IMR-90 (cell line): ENCODE data around the gene SEMA4A. TPM values are rescaled to one million over a fixed set of nuclear protein-coding genes. Genes with fewer than 3 reads are reported as not detected.

Experiments used
- ATAC-seq: fragments of 200-7000 bp; cut with Tn5 transposase; 2 replicates; pipeline ENCODE4 v1.9.1; 2020; ENCODE audit warnings: low read depth, mild to moderate bottlenecking, moderate library complexity
- BruUV-seq: library from RNA; stranded (reverse); fragments of 400-500 nt; replicated peaks from 2 replicates; lab custom pipeline; 2021; lab: Mats Ljungman, UMichigan
- CTCF ChIA-PET: fragments of 300-600 bp; formaldehyde crosslinking; extraction: SDS; loops from one replicate; lab custom pipeline; 2021; ENCODE audit warnings: antibody characterized with exemption; lab: Yijun Ruan, JAX
- POLR2A ChIA-PET: fragments of 300-600 bp; sonication (Branson Sonifier 250); formaldehyde crosslinking; loops from one replicate; lab custom pipeline; 2022; ENCODE audit warnings: antibody characterized with exemption; ENCODE audit not compliant: unreplicated experiment; lab: Charles Lee
- DNase-seq: peaks from one replicate; pipeline ENCODE4 v3.0.0; 2013
- H2AFZ ChIP-seq: replicated peaks from 2 replicates; pipeline ENCODE3; 2013; ENCODE audit warnings: low read length, mild to moderate bottlenecking; ENCODE audit not compliant: poor library complexity
- H2AK5ac ChIP-seq: 2 replicates; pipeline ENCODE4 v1.6.1; 2013; ENCODE audit warnings: low read depth, low read length, inconsistent platforms
- H2AK9ac ChIP-seq: replicated peaks from 2 replicates; pipeline ENCODE3; 2013; ENCODE audit warnings: mild to moderate bottlenecking, low read depth, low read length, moderate library complexity; ENCODE audit not compliant: poor library complexity
- H2BK120ac ChIP-seq: 2 replicates; pipeline ENCODE4 v1.6.1; 2013; ENCODE audit warnings: low read depth, low read length, inconsistent platforms
- H2BK15ac ChIP-seq: 3 replicates; pipeline ENCODE4 v1.6.1; 2013; ENCODE audit warnings: low read depth, low read length, inconsistent platforms
- H2BK20ac ChIP-seq: 2 replicates; pipeline ENCODE4 v1.6.1; 2013; ENCODE audit warnings: low read depth, mild to moderate bottlenecking, inconsistent platforms, low read length, moderate library complexity
- H2BK5ac ChIP-seq: 2 replicates; pipeline ENCODE4 v1.6.1; 2013; ENCODE audit warnings: mild to moderate bottlenecking, low read depth, low read length, inconsistent platforms; ENCODE audit not compliant: poor library complexity, severe bottlenecking
- H3K14ac ChIP-seq: replicated peaks from 2 replicates; pipeline ENCODE4 v1.6.1; 2013; ENCODE audit warnings: low read depth, low read length, inconsistent platforms
- H3K18ac ChIP-seq: 2 replicates; pipeline ENCODE4 v1.6.1; 2013; ENCODE audit warnings: low read depth, low read length, control low read depth
- H3K23ac ChIP-seq: 2 replicates; pipeline ENCODE4 v1.6.1; 2013; ENCODE audit warnings: low read depth, low read length, inconsistent platforms
- H3K27ac ChIP-seq: 2 replicates; pipeline ENCODE4 v1.5.1; 2013; ENCODE audit warnings: mild to moderate bottlenecking, control low read depth, low read length; ENCODE audit not compliant: insufficient read depth
- H3K27me3 ChIP-seq: 2 replicates; pipeline ENCODE4 v1.6.1; 2013; ENCODE audit warnings: low read length; ENCODE audit not compliant: control insufficient read depth, insufficient read depth
- H3K36me3 ChIP-seq: 2 replicates; pipeline ENCODE4 v1.6.1; 2013; ENCODE audit warnings: low read length, mixed read lengths; ENCODE audit not compliant: control insufficient read depth, insufficient read depth
- H3K4ac ChIP-seq: 2 replicates; pipeline ENCODE4 v1.6.1; 2013; ENCODE audit warnings: low read depth, low read length, inconsistent platforms
- H3K4me1 ChIP-seq: 2 replicates; pipeline ENCODE4 v1.6.1; 2013; ENCODE audit warnings: low read length, mixed read lengths; ENCODE audit not compliant: control insufficient read depth, insufficient read depth
- H3K4me2 ChIP-seq: 2 replicates; pipeline ENCODE4 v1.6.1; 2013; ENCODE audit warnings: low read depth, mild to moderate bottlenecking, control low read depth, low read length, moderate library complexity
- H3K4me3 ChIP-seq: 2 replicates; pipeline ENCODE4 v1.5.1; 2013; ENCODE audit warnings: low read depth, mild to moderate bottlenecking, control low read depth, low read length, moderate library complexity; ENCODE audit not compliant: insufficient read depth
- H3K56ac ChIP-seq: 2 replicates; pipeline ENCODE4 v1.6.1; 2013; ENCODE audit warnings: low read length, inconsistent platforms; ENCODE audit not compliant: insufficient read depth; ENCODE audit errors: extremely low read depth
- H3K79me1 ChIP-seq, 2 experiments: 2 replicates each; pipeline ENCODE4 v1.6.1; 2013; ENCODE audit warnings: low read length in 2 of 2, inconsistent platforms in 1 of 2, low read depth in 1 of 2
- H3K9ac ChIP-seq: 2 replicates; pipeline ENCODE4 v1.6.1; 2013; ENCODE audit warnings: low read depth, low read length, control low read depth
- H3K9me1 ChIP-seq: 2 replicates; pipeline ENCODE4 v1.6.1; 2013; ENCODE audit warnings: low read length, inconsistent platforms; ENCODE audit not compliant: insufficient read depth
- H3K9me3 ChIP-seq: 2 replicates; pipeline ENCODE4 v1.6.1; 2013; ENCODE audit warnings: low read length; ENCODE audit not compliant: control insufficient read depth, insufficient read depth
- H4K20me1 ChIP-seq: 2 replicates; pipeline ENCODE4 v1.6.1; 2013; ENCODE audit warnings: low read length, inconsistent platforms; ENCODE audit not compliant: insufficient read depth
- H4K5ac ChIP-seq: 2 replicates; pipeline ENCODE4 v1.6.1; 2013; ENCODE audit warnings: mild to moderate bottlenecking, low read depth, low read length, control low read depth
- H4K8ac ChIP-seq, 2 experiments: 2 replicates each; pipeline ENCODE4 v1.6.1; 2013; ENCODE audit warnings: low read depth in 2 of 2, low read length in 2 of 2, control low read depth in 1 of 2, inconsistent platforms in 1 of 2
- H4K91ac ChIP-seq: 2 replicates; pipeline ENCODE4 v1.6.1; 2013; ENCODE audit warnings: low read depth, low read length, inconsistent platforms; ENCODE audit not compliant: insufficient read depth
- BHLHE40 ChIP-seq: fragments of 150-350 bp; IDR thresholded peaks from 2 replicates; pipeline ENCODE4 v1.6.1; 2016; ENCODE audit warnings: mild to moderate bottlenecking, low read depth, low read length
- CEBPB ChIP-seq: IDR thresholded peaks from 2 replicates; pipeline ENCODE4 v1.6.1; 2012; ENCODE audit warnings: low read depth, low read length, improper control_type of control experiment
- CHD1 ChIP-seq: IDR thresholded peaks from 2 replicates; pipeline ENCODE4 v1.6.1; 2012; ENCODE audit warnings: low read depth, low read length, improper control_type of control experiment
- FOS ChIP-seq: fragments of 150-350 bp; IDR thresholded peaks from 2 replicates; pipeline ENCODE4 v1.6.1; 2016; ENCODE audit warnings: low read depth, low read length
- MAFK ChIP-seq: IDR thresholded peaks from 2 replicates; pipeline ENCODE4 v1.6.1; 2012; ENCODE audit warnings: low read depth, low read length, improper control_type of control experiment
- MAZ ChIP-seq: IDR thresholded peaks from 2 replicates; pipeline ENCODE4 v1.6.1; 2012; ENCODE audit warnings: low read depth, mild to moderate bottlenecking, low read length, improper control_type of control experiment, moderate library complexity, borderline replicate concordance
- MXI1 ChIP-seq: IDR thresholded peaks from 2 replicates; pipeline ENCODE4 v1.6.1; 2012; ENCODE audit warnings: low read depth, mild to moderate bottlenecking, low read length, moderate library complexity, borderline replicate concordance
- NFE2L2 ChIP-seq: fragments of 150-350 bp; IDR thresholded peaks from 2 replicates; pipeline ENCODE4 v1.6.1; 2016; ENCODE audit warnings: low read depth, mild to moderate bottlenecking, low read length
- POLR2A ChIP-seq: IDR thresholded peaks from 2 replicates; pipeline ENCODE4 v1.6.1; 2012; ENCODE audit warnings: mild to moderate bottlenecking, low read depth, low read length
- RAD21 ChIP-seq: IDR thresholded peaks from 2 replicates; pipeline ENCODE4 v1.6.1; 2012; ENCODE audit warnings: low read length, improper control_type of control experiment
- RCOR1 ChIP-seq: IDR thresholded peaks from 2 replicates; pipeline ENCODE4 v1.6.1; 2012; ENCODE audit warnings: mild to moderate bottlenecking, low read length, improper control_type of control experiment; ENCODE audit not compliant: insufficient replicate concordance
- RFX5 ChIP-seq: IDR thresholded peaks from 2 replicates; pipeline ENCODE4 v1.8.0; 2012; ENCODE audit warnings: low read depth, mild to moderate bottlenecking, low read length, moderate library complexity
- SMC3 ChIP-seq: fragments of 150-350 bp; IDR thresholded peaks from 2 replicates; pipeline ENCODE4 v1.6.1; 2016; ENCODE audit warnings: low read depth, mild to moderate bottlenecking, antibody characterized with exemption, low read length, moderate library complexity
- WGBS, 2 experiments: methylation state at CpG; one replicate each; pipeline versions ENCODE4 v1.1.5 to v1.1.7; 2013; ENCODE audit warnings: missing lambda C conversion rate in 2 of 2; ENCODE audit not compliant: insufficient read length in 1 of 2; ENCODE audit errors: extremely low coverage in 2 of 2; 5-methylcytosine and 5-hydroxymethylcytosine counted together
- dilution Hi-C: fragments of 300-500 bp; cut with HindIII; formaldehyde crosslinking; loops from one replicate; pipeline ENCODE4 v1.14.3; 2018; ENCODE audit warnings: low sequenced_read_pairs; ENCODE audit not compliant: unreplicated experiment
- in situ Hi-C: fragments of 300-500 bp; cut with MboI; formaldehyde crosslinking; loops from 3 replicates; pipeline ENCODE4 v1.14.3; 2019; ENCODE audit warnings: low sequenced_read_pairs, inconsistent platforms, mixed read lengths
- intact Hi-C: fragments of 100-400 bp; cut with micrococcal nuclease; formaldehyde crosslinking; loops from 2 replicates; pipeline ENCODE4 v1.10.0; 2022
- polyA plus RNA-seq, 3 experiments: library from polyadenylated mRNA; depleted of rRNA; stranded (reverse); fragments of >200 nt; gene quantifications; 2 replicates each; pipeline ENCODE4 v1.2.3, GENCODE V29; 2012; ENCODE audit warnings: low replicate concordance in 1 of 3
- total RNA-seq: library from RNA; depleted of rRNA; stranded (reverse); fragments of >200 nt; gene quantifications from 2 replicates; pipeline ENCODE4 v1.2.3, GENCODE V29; 2012
- TF ChIP-seq, protein P1 (sequence below): fragments of 150-350 bp; IDR thresholded peaks from 2 replicates; pipeline ENCODE4 v1.6.1; 2016; ENCODE audit warnings: low read depth, mild to moderate bottlenecking, low read length, moderate library complexity, borderline replicate concordance
- TF ChIP-seq, protein P2 (sequence below): fragments of 150-350 bp; IDR thresholded peaks from 2 replicates; pipeline ENCODE4 v1.6.1; 2017; ENCODE audit warnings: mild to moderate bottlenecking, antibody characterized with exemption, low read length, low read depth
- TF ChIP-seq, protein P3 (sequence below): conservative IDR thresholded peaks from 2 replicates; pipeline ENCODE4 v1.5.1; 2012; ENCODE audit warnings: mild to moderate bottlenecking, low read depth, low read length, improper control_type of control experiment

SEMA4A gene
- total and polyA plus RNA-seq, 2 of the 4 experiments (the other 2 are of a cell fraction), result 0.18 to 0.86 TPM

DNA sequence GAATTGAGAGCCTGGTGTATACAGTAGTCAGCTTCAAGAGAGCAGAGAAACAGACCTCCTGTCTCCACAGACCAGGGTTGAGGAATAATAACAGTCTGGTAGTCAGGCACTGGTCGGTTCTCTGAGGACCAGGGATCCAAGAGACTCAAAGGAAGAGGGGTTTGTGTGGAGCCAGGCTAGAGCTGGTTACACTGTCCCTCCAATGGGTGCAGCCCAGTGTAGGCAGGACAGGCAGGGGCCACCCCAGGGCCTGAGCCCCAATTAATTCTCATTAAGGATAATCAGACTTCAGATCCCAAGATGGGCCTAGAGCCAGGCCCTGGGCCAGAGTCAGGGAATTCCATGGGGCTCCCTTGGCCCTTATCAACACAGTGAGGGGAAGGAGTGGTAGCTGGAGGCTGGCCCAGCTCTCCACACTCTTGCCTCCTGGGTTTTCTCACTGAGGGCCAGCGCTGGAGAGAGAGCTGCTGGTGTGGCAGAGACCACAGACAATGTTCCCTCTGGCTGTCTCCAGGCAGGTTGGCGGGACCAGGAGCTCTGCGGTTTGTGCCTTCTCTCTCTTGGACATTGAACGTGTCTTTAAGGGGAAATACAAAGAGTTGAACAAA is 9.1 kb downstream of the SEMA4A start:
- intact Hi-C loops, result no loop called here

More for the DNA sequence above, 9.1 kb downstream of the SEMA4A start:
- no peak overlapping the region for H2AFZ ChIP-seq
- H3K4me2 ChIP-seq, result no peak overlapping the region
- TF ChIP-seq CEBPB (no peak), MAFK (no peak), POLR2A (no peak), NFE2L2 (no peak), RAD21 (no peak), MXI1 (no peak), BHLHE40 (no peak), FOS (no peak), RCOR1 (no peak), RFX5 (no peak), SMC3 (no peak), MAZ (no peak), CHD1 (no peak)
- TF ChIP-seq, protein P1, sequence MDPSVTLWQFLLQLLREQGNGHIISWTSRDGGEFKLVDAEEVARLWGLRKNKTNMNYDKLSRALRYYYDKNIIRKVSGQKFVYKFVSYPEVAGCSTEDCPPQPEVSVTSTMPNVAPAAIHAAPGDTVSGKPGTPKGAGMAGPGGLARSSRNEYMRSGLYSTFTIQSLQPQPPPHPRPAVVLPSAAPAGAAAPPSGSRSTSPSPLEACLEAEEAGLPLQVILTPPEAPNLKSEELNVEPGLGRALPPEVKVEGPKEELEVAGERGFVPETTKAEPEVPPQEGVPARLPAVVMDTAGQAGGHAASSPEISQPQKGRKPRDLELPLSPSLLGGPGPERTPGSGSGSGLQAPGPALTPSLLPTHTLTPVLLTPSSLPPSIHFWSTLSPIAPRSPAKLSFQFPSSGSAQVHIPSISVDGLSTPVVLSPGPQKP, result no peak
- TF ChIP-seq, protein P2, sequence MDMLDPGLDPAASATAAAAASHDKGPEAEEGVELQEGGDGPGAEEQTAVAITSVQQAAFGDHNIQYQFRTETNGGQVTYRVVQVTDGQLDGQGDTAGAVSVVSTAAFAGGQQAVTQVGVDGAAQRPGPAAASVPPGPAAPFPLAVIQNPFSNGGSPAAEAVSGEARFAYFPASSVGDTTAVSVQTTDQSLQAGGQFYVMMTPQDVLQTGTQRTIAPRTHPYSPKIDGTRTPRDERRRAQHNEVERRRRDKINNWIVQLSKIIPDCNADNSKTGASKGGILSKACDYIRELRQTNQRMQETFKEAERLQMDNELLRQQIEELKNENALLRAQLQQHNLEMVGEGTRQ, result no peak
- TF ChIP-seq, protein P3, sequence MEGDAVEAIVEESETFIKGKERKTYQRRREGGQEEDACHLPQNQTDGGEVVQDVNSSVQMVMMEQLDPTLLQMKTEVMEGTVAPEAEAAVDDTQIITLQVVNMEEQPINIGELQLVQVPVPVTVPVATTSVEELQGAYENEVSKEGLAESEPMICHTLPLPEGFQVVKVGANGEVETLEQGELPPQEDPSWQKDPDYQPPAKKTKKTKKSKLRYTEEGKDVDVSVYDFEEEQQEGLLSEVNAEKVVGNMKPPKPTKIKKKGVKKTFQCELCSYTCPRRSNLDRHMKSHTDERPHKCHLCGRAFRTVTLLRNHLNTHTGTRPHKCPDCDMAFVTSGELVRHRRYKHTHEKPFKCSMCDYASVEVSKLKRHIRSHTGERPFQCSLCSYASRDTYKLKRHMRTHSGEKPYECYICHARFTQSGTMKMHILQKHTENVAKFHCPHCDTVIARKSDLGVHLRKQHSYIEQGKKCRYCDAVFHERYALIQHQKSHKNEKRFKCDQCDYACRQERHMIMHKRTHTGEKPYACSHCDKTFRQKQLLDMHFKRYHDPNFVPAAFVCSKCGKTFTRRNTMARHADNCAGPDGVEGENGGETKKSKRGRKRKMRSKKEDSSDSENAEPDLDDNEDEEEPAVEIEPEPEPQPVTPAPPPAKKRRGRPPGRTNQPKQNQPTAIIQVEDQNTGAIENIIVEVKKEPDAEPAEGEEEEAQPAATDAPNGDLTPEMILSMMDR, result no peak
- H4K8ac ChIP-seq, result no peak overlapping the region
- ATAC-seq (no peak; the same call in 1 of the 2 replicates), DNase-seq (no peak)
- no peaks in the 10 kb centered on the region for H3K9me3 ChIP-seq
- in situ Hi-C loops (loop anchor here (5.0 kb wide), 1 partner anchor 50 kb away; the partner anchor contains the start of gene PMF1), dilution Hi-C loops (no loop called here)
- H3K4ac ChIP-seq, result no peak overlapping the region
- no peak overlapping the region for H3K9ac ChIP-seq
- POLR2A ChIA-PET, result no interaction called here
- no peak overlapping the region for H3K4me3 ChIP-seq
- H4K91ac ChIP-seq, result no peak overlapping the region
- H3K9me1 ChIP-seq, result peaks cover 13% of the 10 kb centered on the region
- BruUV-seq, result no TSS peak
- no peak overlapping the region for H2BK5ac ChIP-seq
- no peaks in the 10 kb centered on the region for H3K36me3 ChIP-seq
- no peak overlapping the region for H3K18ac ChIP-seq
- 80% methylated on average over 1 of the region's 5 CpGs; no CpG with 5 or more reads in 1 of the 2 experiments for WGBS, 2 experiments
- no peak overlapping the region for H2BK120ac ChIP-seq
- H4K20me1 ChIP-seq, result no peaks in the 10 kb centered on the region
- no peak overlapping the region for H4K5ac ChIP-seq
- H3K27ac ChIP-seq, result no peak overlapping the region
- H3K27me3 ChIP-seq, result peaks cover 2% of the 10 kb centered on the region; the same call in 1 of the 2 replicates
- H2AK5ac ChIP-seq, result no peak overlapping the region
- peaks cover 8% of the 10 kb centered on the region for H3K4me1 ChIP-seq
- no peak overlapping the region for H2BK20ac ChIP-seq
- H2BK15ac ChIP-seq, result no peak overlapping the region
- H3K79me1 ChIP-seq, result no peaks in the 10 kb centered on the region
- H3K56ac ChIP-seq, result no peak overlapping the region
- CTCF ChIA-PET, result interaction anchor here (1.4 kb wide), 1 partner anchor 11 kb away, joined by 3 read pairs; no protein-coding TSS in a partner anchor
- H3K23ac ChIP-seq, result no peak overlapping the region
- no peak overlapping the region for H3K14ac ChIP-seq
- H2AK9ac ChIP-seq, result no peak overlapping the region
